ENCODE measurements around the gene CRADD. TPM values are rescaled to one million over a fixed set of nuclear protein-coding genes. Genes with fewer than 3 reads are reported as not detected.

The CRADD gene
- total RNA-seq, 2 donors from 2014 or later, result 56.1 to 94.8 TPM

- no peak for TF ChIP-seq CTCF (IDR thresholded peaks at IDR 0.05)
- H3K27me3 ChIP-seq, result no peaks in the 10 kb centered on the region
- H3K36me3 ChIP-seq, result no peaks in the 10 kb centered on the region
- peaks cover 0 to 28% of the 10 kb centered on the region in 2 donors for H3K4me1 ChIP-seq
- no peak overlapping the region for H3K4me3 ChIP-seq
- H3K27ac ChIP-seq, result peak overlapping the region; percentile 65 to 73
- H3K9me3 ChIP-seq, result no peaks in the 10 kb centered on the region
- no peak for DNase-seq (ENCODE audit: low spot score)
Measured at GRCh38 chr12:93804392-93805179, 127.4 kb downstream of the CRADD start.

- Histone ChIP-seq H3K27me3 (no peaks in the 10 kb centered on the region), H3K36me3 (no peaks in the 10 kb centered on the region), H3K27ac (peak overlapping the region in 1 of 2 donors; percentile 24), H3K9me3 (no peaks in the 10 kb centered on the region), H3K4me1 (peaks cover 0 to 28% of the 10 kb centered on the region in 2 donors), H3K4me3 (no peak overlapping the region)
- DNase-seq (ENCODE audit: low spot score), result no peak
- TF ChIP-seq CTCF (IDR thresholded peaks at IDR 0.05), result no peak
Measured at GRCh38 chr12:93805736-93806141, 128.6 kb downstream of the CRADD start.

GRCh38 chr12:93807354-93807753, 130.2 kb downstream of the CRADD start:
- no peak for TF ChIP-seq CTCF (IDR thresholded peaks at IDR 0.05)
- no peaks in the 10 kb centered on the region for H3K27me3 ChIP-seq
- no peaks in the 10 kb centered on the region for H3K9me3 ChIP-seq
- no peaks in the 10 kb centered on the region for H3K36me3 ChIP-seq
- H3K4me1 ChIP-seq, result peaks cover 0 to 40% of the 10 kb centered on the region in 2 donors
- no peak for DNase-seq (ENCODE audit: low spot score)
- no peak overlapping the region for H3K27ac ChIP-seq
- no peak overlapping the region for H3K4me3 ChIP-seq

GRCh38 chr12:93808169-93808899, 131.2 kb downstream of the CRADD start:
- Histone ChIP-seq H3K27me3 (no peaks in the 10 kb centered on the region), H3K9me3 (no peaks in the 10 kb centered on the region), H3K27ac (no peak overlapping the region), H3K36me3 (no peaks in the 10 kb centered on the region), H3K4me3 (no peak overlapping the region), H3K4me1 (peaks cover 0 to 40% of the 10 kb centered on the region in 2 donors)
- DNase-seq (ENCODE audit: low spot score), result no peak
- no peak for TF ChIP-seq CTCF (IDR thresholded peaks at IDR 0.05)

- H3K4me1 ChIP-seq, result peaks cover 0 to 54% of the 10 kb centered on the region in 2 donors
- DNase-seq (ENCODE audit: low spot score), result no peak
- no peaks in the 10 kb centered on the region for H3K36me3 ChIP-seq
- peak overlapping the region; percentile 83 to 90 for H3K27ac ChIP-seq
- no peaks in the 10 kb centered on the region for H3K9me3 ChIP-seq
- TF ChIP-seq CTCF (IDR thresholded peaks at IDR 0.05), result no peak
- no peaks in the 10 kb centered on the region for H3K27me3 ChIP-seq
- H3K4me3 ChIP-seq, result no peak overlapping the region
Measured at GRCh38 chr12:93812626-93813025, 135.5 kb downstream of the CRADD start.
